Measurements from ENCODE around the gene SIN3B.

DNA sequence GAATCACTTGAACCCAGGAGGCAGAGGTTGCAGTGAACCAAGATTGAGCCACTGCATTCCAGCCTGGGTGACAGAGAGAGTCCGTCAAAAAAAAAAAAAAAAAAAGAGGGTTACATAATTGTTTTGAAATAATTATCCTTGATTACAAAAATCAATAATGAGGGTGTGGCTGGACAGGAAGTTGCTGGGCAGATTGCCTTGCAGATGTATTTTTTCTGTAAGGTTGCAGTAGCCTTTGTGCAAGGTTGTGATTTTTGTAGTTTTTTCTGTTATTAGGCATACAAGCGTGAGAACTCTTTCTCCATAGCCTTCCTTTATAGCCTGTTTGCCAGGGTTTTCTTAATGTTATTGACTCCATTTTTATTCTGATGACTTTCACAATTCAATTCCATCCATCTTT lies 40.7 kb upstream of the SIN3B start:
- TF ChIP-seq, protein P1, sequence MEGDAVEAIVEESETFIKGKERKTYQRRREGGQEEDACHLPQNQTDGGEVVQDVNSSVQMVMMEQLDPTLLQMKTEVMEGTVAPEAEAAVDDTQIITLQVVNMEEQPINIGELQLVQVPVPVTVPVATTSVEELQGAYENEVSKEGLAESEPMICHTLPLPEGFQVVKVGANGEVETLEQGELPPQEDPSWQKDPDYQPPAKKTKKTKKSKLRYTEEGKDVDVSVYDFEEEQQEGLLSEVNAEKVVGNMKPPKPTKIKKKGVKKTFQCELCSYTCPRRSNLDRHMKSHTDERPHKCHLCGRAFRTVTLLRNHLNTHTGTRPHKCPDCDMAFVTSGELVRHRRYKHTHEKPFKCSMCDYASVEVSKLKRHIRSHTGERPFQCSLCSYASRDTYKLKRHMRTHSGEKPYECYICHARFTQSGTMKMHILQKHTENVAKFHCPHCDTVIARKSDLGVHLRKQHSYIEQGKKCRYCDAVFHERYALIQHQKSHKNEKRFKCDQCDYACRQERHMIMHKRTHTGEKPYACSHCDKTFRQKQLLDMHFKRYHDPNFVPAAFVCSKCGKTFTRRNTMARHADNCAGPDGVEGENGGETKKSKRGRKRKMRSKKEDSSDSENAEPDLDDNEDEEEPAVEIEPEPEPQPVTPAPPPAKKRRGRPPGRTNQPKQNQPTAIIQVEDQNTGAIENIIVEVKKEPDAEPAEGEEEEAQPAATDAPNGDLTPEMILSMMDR (IDR thresholded peaks at IDR 0.05; ENCODE audit: low read length), result no peak
- no peak for TF ChIP-seq EZH2 (IDR thresholded peaks at IDR 0.05; ENCODE audit: borderline replicate concordance, low read length)
